Spleen (tissue), 7 donors: ENCODE data around the gene BACH2.

Source experiments
- CTCF ChIP-seq, 11 experiments: fragments of 200-600 bp in 7 of 11; fragments of 450-650 bp in 4 of 11; sonication (generic) in 4 of 11; IDR thresholded peaks in 8 of 11; conservative IDR thresholded peaks in 3 of 11; 1 replicate in 7 of 11; 2 replicates in 4 of 11; pipeline versions ENCODE4 v1.4.0 to v1.8.0; 2016 to 2021; ENCODE audit warnings: antibody characterized with exemption in 11 of 11, inconsistent platforms in 4 of 11, mild to moderate bottlenecking in 1 of 11
- POLR2A ChIP-seq, 3 donors: fragments of 450-650 bp; IDR thresholded peaks; one replicate each; pipeline ENCODE4 v1.5.1; 2017; ENCODE audit warnings: antibody characterized with exemption in 3 of 3, mild to moderate bottlenecking in 1 of 3
- POLR2AphosphoS5 ChIP-seq, 3 donors: sonication (generic); formaldehyde crosslinking; IDR thresholded peaks; one replicate each; pipeline ENCODE4 v1.5.1; 2017; ENCODE audit warnings: antibody characterized with exemption in 3 of 3
- donor health status: DM: no; HTN: no; CAD: no; lungs with moderate emphysema.
- donor health status: DM: no; HTN: no; CAD: no.
- donor health status: DM: no; HTN: no; CAD: no.

GRCh38 chr6:90169374-90169773 is 127.3 kb downstream of the BACH2 start:
- no peak for TF ChIP-seq POLR2A (IDR thresholded peaks at IDR 0.05)
- TF ChIP-seq POLR2AphosphoS5 (IDR thresholded peaks at IDR 0.05), result no peak
- no peak for TF ChIP-seq CTCF (IDR thresholded peaks at IDR 0.05 in 8 of 11, conservative IDR thresholded peaks at IDR 0.05 in 3 of 11)
